NCI-H146 treated with DMSO at 0.1 percent for 48 hours (cell line): ENCODE measurements around the gene MAPK8.

Experiments
- DNase-seq: peaks from one replicate; lab custom pipeline; 2025; ENCODE audit not compliant: unreplicated experiment; lab: John Stamatoyannopoulos, UW

Gene MAPK8

GRCh38 chr10:48447356-48448215 is 141.1 kb downstream of the MAPK8 start:
- DNase-seq, result no peak

GRCh38 chr10:48448796-48449195 is 142.3 kb downstream of the MAPK8 start:
- no peak for DNase-seq

GRCh38 chr10:48449501-48450232 is 143.2 kb downstream of the MAPK8 start:
- DNase-seq, result no peak

GRCh38 chr10:48450233-48450740 is 143.8 kb downstream of the MAPK8 start:
- no peak for DNase-seq

- DNase-seq, result no peak
These were observed 144.4 kb downstream of the MAPK8 start for GRCh38 chr10:48450741-48451466.

- DNase-seq, result no peak
These were observed 145.7 kb downstream of the MAPK8 start for GRCh38 chr10:48451969-48452878.

- DNase-seq, result no peak
These were observed 146.5 kb downstream of the MAPK8 start for GRCh38 chr10:48452879-48453412.

- DNase-seq, result no peak
These were observed 147.2 kb downstream of the MAPK8 start for GRCh38 chr10:48453451-48454301.

- no peak for DNase-seq
These were observed 148.0 kb downstream of the MAPK8 start for GRCh38 chr10:48454302-48455054.

GRCh38 chr10:48455055-48455391 is 148.5 kb downstream of the MAPK8 start:
- no peak for DNase-seq

GRCh38 chr10:48455392-48456151 is 149.1 kb downstream of the MAPK8 start:
- DNase-seq, result no peak

- no peak for DNase-seq
These were observed 149.9 kb downstream of the MAPK8 start for GRCh38 chr10:48456361-48456804.

- no peak for DNase-seq
These were observed 150.6 kb downstream of the MAPK8 start for GRCh38 chr10:48456808-48457761.

- DNase-seq, result no peak
These were observed 151.6 kb downstream of the MAPK8 start for GRCh38 chr10:48457949-48458661.

GRCh38 chr10:48458662-48459048 is 152.2 kb downstream of the MAPK8 start:
- no peak for DNase-seq
